ENCODE results near the gene MIP.

- TF ChIP-seq CTCF (IDR thresholded peaks at IDR 0.05; ENCODE audit: low read depth, low read length, poor library complexity, severe bottlenecking): no peak
- TF ChIP-seq EZH2phosphoT487 (IDR thresholded peaks at IDR 0.05; ENCODE audit: borderline replicate concordance, low read length): no peak
These were observed 41.1 kb downstream of the MIP start for GRCh38 chr12:56413392-56413791.
